ENCODE data around the gene BMP4. TPM values are rescaled to one million over a fixed set of nuclear protein-coding genes. Genes with fewer than 3 reads are reported as not detected.

The BMP4 gene
- total RNA-seq, 1 donor from 2014 or later, result 0.42 TPM

- Mint-ChIP-seq H3K36me3 (ENCODE audit: low read depth) (peaks cover 2% of the 10 kb centered on the region), H3K27me3 (no peaks in the 10 kb centered on the region), H3K27ac (no peak overlapping the region), H3K4me1 (no peaks in the 10 kb centered on the region), H3K9me3 (peaks cover 27% of the 10 kb centered on the region), H3K4me3 (no peak overlapping the region)
- intact Hi-C loops (cut with micrococcal nuclease), result no loop called here
- no peak for DNase-seq
- POLR2A ChIA-PET, result no interaction called here
- TF ChIP-seq, protein P1, sequence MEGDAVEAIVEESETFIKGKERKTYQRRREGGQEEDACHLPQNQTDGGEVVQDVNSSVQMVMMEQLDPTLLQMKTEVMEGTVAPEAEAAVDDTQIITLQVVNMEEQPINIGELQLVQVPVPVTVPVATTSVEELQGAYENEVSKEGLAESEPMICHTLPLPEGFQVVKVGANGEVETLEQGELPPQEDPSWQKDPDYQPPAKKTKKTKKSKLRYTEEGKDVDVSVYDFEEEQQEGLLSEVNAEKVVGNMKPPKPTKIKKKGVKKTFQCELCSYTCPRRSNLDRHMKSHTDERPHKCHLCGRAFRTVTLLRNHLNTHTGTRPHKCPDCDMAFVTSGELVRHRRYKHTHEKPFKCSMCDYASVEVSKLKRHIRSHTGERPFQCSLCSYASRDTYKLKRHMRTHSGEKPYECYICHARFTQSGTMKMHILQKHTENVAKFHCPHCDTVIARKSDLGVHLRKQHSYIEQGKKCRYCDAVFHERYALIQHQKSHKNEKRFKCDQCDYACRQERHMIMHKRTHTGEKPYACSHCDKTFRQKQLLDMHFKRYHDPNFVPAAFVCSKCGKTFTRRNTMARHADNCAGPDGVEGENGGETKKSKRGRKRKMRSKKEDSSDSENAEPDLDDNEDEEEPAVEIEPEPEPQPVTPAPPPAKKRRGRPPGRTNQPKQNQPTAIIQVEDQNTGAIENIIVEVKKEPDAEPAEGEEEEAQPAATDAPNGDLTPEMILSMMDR (IDR thresholded peaks at IDR 0.05), result no peak
- CTCF ChIA-PET, result no interaction called here
- ATAC-seq (ENCODE audit: low read depth), result no peak
Observed at GRCh38 chr14:53983112-53983511, 26.5 kb upstream of the BMP4 start.

DNA sequence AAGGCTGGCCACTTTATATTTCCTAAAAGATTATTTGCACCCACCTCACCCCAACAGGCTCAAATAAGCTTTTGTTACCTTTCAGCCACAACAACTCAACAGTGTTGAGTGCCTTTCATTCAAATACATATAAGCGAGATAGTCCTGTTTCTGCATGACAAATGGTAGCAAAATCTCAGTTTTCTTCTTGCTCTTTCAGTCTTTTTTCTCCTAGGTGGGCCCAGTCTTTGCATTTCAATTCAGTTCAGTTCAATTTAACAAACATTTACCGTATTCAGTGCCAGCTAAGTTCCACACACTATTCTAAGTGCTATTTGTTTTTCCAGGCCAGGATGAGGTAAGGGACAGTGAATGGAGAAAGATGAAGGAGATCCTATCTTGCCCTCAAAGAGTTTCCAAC is 25.9 kb upstream of the BMP4 start:
- H3K4me1 Mint-ChIP-seq, result no peaks in the 10 kb centered on the region
- H3K4me3 Mint-ChIP-seq, result no peak overlapping the region
- no peak for DNase-seq
- intact Hi-C loops (cut with micrococcal nuclease), result no loop called here
- no peak overlapping the region for H3K27ac Mint-ChIP-seq
- no peak for ATAC-seq (ENCODE audit: low read depth)
- no peaks in the 10 kb centered on the region for H3K27me3 Mint-ChIP-seq
- POLR2A ChIA-PET, result no interaction called here
- CTCF ChIA-PET, result no interaction called here
- H3K9me3 Mint-ChIP-seq, result peaks cover 23% of the 10 kb centered on the region
- TF ChIP-seq, protein P1 (IDR thresholded peaks at IDR 0.05), result no peak
- peaks cover 2% of the 10 kb centered on the region for H3K36me3 Mint-ChIP-seq (ENCODE audit: low read depth)

GRCh38 chr14:53979747-53980642 is 23.4 kb upstream of the BMP4 start:
- CTCF ChIA-PET, result no interaction called here
- TF ChIP-seq, protein P1 (IDR thresholded peaks at IDR 0.05), result no peak
- DNase-seq (no peak), ATAC-seq (ENCODE audit: low read depth) (no peak)
- peaks cover 12% of the 10 kb centered on the region for H3K9me3 Mint-ChIP-seq
- H3K4me1 Mint-ChIP-seq, result no peaks in the 10 kb centered on the region
- intact Hi-C loops (cut with micrococcal nuclease), result no loop called here
- H3K27ac Mint-ChIP-seq, result no peak overlapping the region
- H3K4me3 Mint-ChIP-seq, result no peak overlapping the region
- POLR2A ChIA-PET, result no interaction called here
- no peaks in the 10 kb centered on the region for H3K27me3 Mint-ChIP-seq
- no peaks in the 10 kb centered on the region for H3K36me3 Mint-ChIP-seq (ENCODE audit: low read depth)

DNA sequence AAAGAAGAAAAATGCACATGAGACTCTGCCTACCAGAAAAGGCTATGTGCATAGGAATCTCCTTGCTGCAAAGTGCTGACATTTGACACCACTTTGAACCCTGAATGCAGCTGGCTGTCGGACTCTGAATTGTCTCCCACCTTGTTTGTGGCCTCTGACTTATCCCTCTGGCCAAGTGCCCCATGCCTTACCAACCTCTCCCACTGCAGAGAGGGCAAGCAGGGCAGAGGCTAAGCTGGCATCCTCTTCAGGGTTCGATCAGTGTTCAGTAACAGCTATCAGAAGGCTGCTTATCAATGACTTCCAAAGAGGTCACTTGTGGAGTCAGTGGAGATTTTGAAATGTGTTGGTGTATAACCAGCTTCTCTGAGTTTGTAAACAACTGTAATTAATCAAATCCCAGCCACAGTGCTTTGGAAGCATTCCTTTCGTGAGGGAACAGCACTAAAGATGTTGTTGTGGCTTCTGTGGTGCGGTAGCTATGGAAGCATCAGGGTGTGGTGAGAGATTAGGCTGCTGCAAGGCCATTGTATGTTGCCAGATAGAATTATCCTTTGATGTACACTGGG is 22.6 kb upstream of the BMP4 start:
- Mint-ChIP-seq H3K36me3 (ENCODE audit: low read depth) (no peaks in the 10 kb centered on the region), H3K4me1 (no peaks in the 10 kb centered on the region), H3K9me3 (peaks cover 5% of the 10 kb centered on the region), H3K27ac (no peak overlapping the region), H3K27me3 (no peaks in the 10 kb centered on the region), H3K4me3 (no peak overlapping the region)
- ATAC-seq (ENCODE audit: low read depth), result no peak
- TF ChIP-seq, protein P1 (IDR thresholded peaks at IDR 0.05), result no peak
- CTCF ChIA-PET, result no interaction called here
- POLR2A ChIA-PET, result no interaction called here
- DNase-seq, result no peak
- intact Hi-C loops (cut with micrococcal nuclease), result no loop called here

GRCh38 chr14:53978194-53978593 is 21.6 kb upstream of the BMP4 start:
- no peak for DNase-seq
- H3K4me1 Mint-ChIP-seq, result no peaks in the 10 kb centered on the region
- no peaks in the 10 kb centered on the region for H3K36me3 Mint-ChIP-seq (ENCODE audit: low read depth)
- H3K27ac Mint-ChIP-seq, result no peak overlapping the region
- no peak overlapping the region for H3K4me3 Mint-ChIP-seq
- CTCF ChIA-PET, result no interaction called here
- TF ChIP-seq, protein P1 (IDR thresholded peaks at IDR 0.05), result no peak
- no peak for ATAC-seq (ENCODE audit: low read depth)
- intact Hi-C loops (cut with micrococcal nuclease), result no loop called here
- H3K27me3 Mint-ChIP-seq, result no peaks in the 10 kb centered on the region
- peaks cover 3% of the 10 kb centered on the region for H3K9me3 Mint-ChIP-seq
- POLR2A ChIA-PET, result no interaction called here

Measured in activated B cell treated with CpG ODN at 0.5 μM for 24 hours (primary cell).